Breast epithelium (tissue), 4 donors: Measurements from ENCODE around the gene CASKIN1. TPM values are rescaled to one million over a fixed set of nuclear protein-coding genes. Genes with fewer than 3 reads are reported as not detected.

Experiments used
- DNase-seq, 2 donors: peaks; one replicate each; pipeline ENCODE4 v3.0.0-alpha.2; 2019; ENCODE audit warnings: low spot score in 2 of 2
- H3K27ac ChIP-seq, 2 donors: fragments of 200-600 bp; sonication (generic) in 1 of 2; one replicate each; pipeline ENCODE4 v1.5.1; 2016 to 2019; ENCODE audit warnings: mild to moderate bottlenecking in 1 of 2
- H3K27me3 ChIP-seq, 2 donors: fragments of 200-600 bp; sonication (generic) in 1 of 2; one replicate each; pipeline versions ENCODE4 v1.5.1 to v1.6.0; 2017 to 2019; ENCODE audit warnings: control low read depth in 1 of 2, mild to moderate bottlenecking in 1 of 2
- H3K36me3 ChIP-seq: fragments of 200-600 bp; one replicate; pipeline ENCODE4 v1.5.1; 2019
- H3K4me1 ChIP-seq, 2 donors: fragments of 200-600 bp; sonication (generic); one replicate each; pipeline ENCODE4 v1.5.1; 2016 to 2019; ENCODE audit warnings: control low read depth in 1 of 2
- H3K4me3 ChIP-seq, 3 donors: fragments of 200-600 bp; sonication (generic); 1 replicate in 2 of 3; 2 replicates in 1 of 3; pipeline ENCODE4 v1.5.1; 2016 to 2019; ENCODE audit warnings: mild to moderate bottlenecking in 3 of 3, moderate library complexity in 2 of 3
- H3K9me3 ChIP-seq, 2 donors: fragments of 200-600 bp; sonication (generic) in 1 of 2; one replicate each; pipeline ENCODE4 v1.5.1; 2016 to 2019; ENCODE audit warnings: control low read depth in 1 of 2
- CTCF ChIP-seq, 3 donors: fragments of 450-650 bp; IDR thresholded peaks; one replicate each; pipeline ENCODE4 v1.5.1; 2016 to 2017; ENCODE audit warnings: antibody characterized with exemption in 3 of 3, mild to moderate bottlenecking in 3 of 3, moderate library complexity in 3 of 3
- POLR2A ChIP-seq: fragments of 450-650 bp; IDR thresholded peaks from one replicate; pipeline ENCODE4 v1.6.1; 2016; ENCODE audit warnings: antibody characterized with exemption, mild to moderate bottlenecking, moderate library complexity
- POLR2AphosphoS5 ChIP-seq, 3 donors: sonication (generic); formaldehyde crosslinking; IDR thresholded peaks; one replicate each; pipeline ENCODE4 v1.6.1; 2017; ENCODE audit warnings: antibody characterized with exemption in 3 of 3
- intact Hi-C: fragments of 100-400 bp; cut with DNase I; formaldehyde crosslinking; loops from one replicate; pipeline ENCODE4 v1.15.1; 2023; ENCODE audit warnings: low total_unique reads
- total RNA-seq, 3 donors: library from RNA; depleted of rRNA; stranded (reverse); fragments of >200 nt; gene quantifications; one replicate each; pipeline ENCODE4 v1.1.0, GENCODE V29; 2016

The CASKIN1 gene
- total RNA-seq, 3 donors from 2014 or later = 0.33 to 0.44 TPM; not detected in 1

GRCh38 chr16:2235234-2235651 is 38.8 kb upstream of the CASKIN1 start:
- no peaks in the 10 kb centered on the region for H3K27me3 ChIP-seq
- intact Hi-C loops = no loop called here
- H3K36me3 ChIP-seq = peaks cover 24% of the 10 kb centered on the region
- H3K27ac ChIP-seq = no peak overlapping the region
- TF ChIP-seq POLR2A (no peak), POLR2AphosphoS5 (IDR thresholded peaks at IDR 0.05) (no peak), CTCF (IDR thresholded peaks at IDR 0.05) (no peak)
- H3K4me1 ChIP-seq = peaks cover 6 to 14% of the 10 kb centered on the region in 2 donors
- H3K9me3 ChIP-seq = no peaks in the 10 kb centered on the region
- H3K4me3 ChIP-seq = no peak overlapping the region
- DNase-seq = no peak

- DNase-seq = no peak
- no peak overlapping the region for H3K4me3 ChIP-seq
- no peak for TF ChIP-seq POLR2AphosphoS5 (IDR thresholded peaks at IDR 0.05)
- no peak for TF ChIP-seq CTCF (IDR thresholded peaks at IDR 0.05)
- TF ChIP-seq POLR2A = no peak
- intact Hi-C loops = no loop called here
- H3K27ac ChIP-seq = no peak overlapping the region
- no peaks in the 10 kb centered on the region for H3K27me3 ChIP-seq
- no peaks in the 10 kb centered on the region for H3K9me3 ChIP-seq
- H3K4me1 ChIP-seq = peaks cover 6 to 14% of the 10 kb centered on the region in 2 donors
- peaks cover 24% of the 10 kb centered on the region for H3K36me3 ChIP-seq
These were observed 38.4 kb upstream of the CASKIN1 start for GRCh38 chr16:2234813-2235170.

DNA sequence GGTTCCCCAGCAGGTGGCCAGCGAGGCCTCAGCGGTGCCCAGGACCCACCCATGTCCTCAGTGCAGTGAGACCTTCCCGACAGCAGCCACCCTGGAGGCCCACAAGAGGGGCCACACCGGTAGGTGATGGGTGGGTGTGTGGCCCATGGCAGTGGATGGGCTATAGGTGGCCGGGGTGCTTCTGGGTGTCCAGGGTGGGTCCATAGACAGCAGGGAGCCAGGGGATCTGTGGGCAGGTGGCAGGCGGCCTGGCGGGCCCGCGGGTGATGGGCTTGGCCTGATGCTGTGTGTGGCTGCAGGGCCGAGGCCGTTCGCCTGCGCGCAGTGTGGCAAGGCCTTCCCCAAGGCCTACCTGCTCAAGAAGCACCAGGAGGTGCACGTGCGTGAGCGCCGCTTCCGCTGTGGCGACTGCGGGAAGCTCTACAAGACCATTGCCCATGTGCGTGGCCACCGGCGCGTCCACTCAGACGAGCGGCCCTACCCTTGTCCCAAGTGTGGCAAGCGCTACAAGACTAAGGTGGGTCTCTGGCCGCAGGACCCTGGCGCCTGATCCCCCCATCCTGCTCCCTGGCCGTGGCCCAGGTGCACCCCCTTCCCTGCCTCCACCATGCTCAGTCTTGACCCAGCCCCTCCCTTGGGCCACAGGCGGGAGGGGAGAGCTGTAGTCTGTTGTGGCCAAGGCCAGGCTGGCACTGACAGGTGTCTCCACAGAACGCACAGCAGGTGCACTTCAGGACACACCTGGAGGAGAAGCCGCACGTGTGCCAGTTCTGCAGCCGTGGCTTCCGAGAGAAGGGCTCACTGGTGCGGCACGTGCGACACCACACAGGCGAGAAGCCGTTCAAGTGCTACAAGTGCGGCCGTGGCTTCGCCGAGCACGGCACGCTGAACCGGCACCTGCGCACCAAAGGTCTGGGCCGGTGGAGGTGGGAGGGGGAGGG is 37.7 kb upstream of the CASKIN1 start:
- TF ChIP-seq POLR2AphosphoS5 (IDR thresholded peaks at IDR 0.05) = no peak
- no peak for TF ChIP-seq CTCF (IDR thresholded peaks at IDR 0.05)
- TF ChIP-seq POLR2A = no peak
- no peak overlapping the region for H3K4me3 ChIP-seq
- no peaks in the 10 kb centered on the region for H3K27me3 ChIP-seq
- no peak overlapping the region for H3K27ac ChIP-seq
- DNase-seq = no peak
- no peaks in the 10 kb centered on the region for H3K9me3 ChIP-seq
- intact Hi-C loops = no loop called here
- peaks cover 24% of the 10 kb centered on the region for H3K36me3 ChIP-seq
- peaks cover 6 to 14% of the 10 kb centered on the region in 2 donors for H3K4me1 ChIP-seq

- intact Hi-C loops = no loop called here
- peaks cover 6 to 14% of the 10 kb centered on the region in 2 donors for H3K4me1 ChIP-seq
- H3K36me3 ChIP-seq = peaks cover 24% of the 10 kb centered on the region
- no peaks in the 10 kb centered on the region for H3K9me3 ChIP-seq
- no peak overlapping the region for H3K4me3 ChIP-seq
- H3K27me3 ChIP-seq = no peaks in the 10 kb centered on the region
- no peak for DNase-seq
- H3K27ac ChIP-seq = no peak overlapping the region
- TF ChIP-seq CTCF (IDR thresholded peaks at IDR 0.05) = no peak
- no peak for TF ChIP-seq POLR2A
- no peak for TF ChIP-seq POLR2AphosphoS5 (IDR thresholded peaks at IDR 0.05)
These were observed 36.8 kb upstream of the CASKIN1 start for GRCh38 chr16:2233046-2233775.
